HG02870 (cell line): Measurements from ENCODE around the gene TLDC2.
"Not testable (repeated sequence)": the region's sequence is repeated elsewhere in the genome, so short reads cannot be mapped to it uniquely, and the experiment has no call there.

Experiments used
- ATAC-seq: cut with Tn5 transposase; IDR thresholded peaks from one replicate; pipeline ENCODE4 v1.9.1; 2021; ENCODE audit warnings: mild to moderate bottlenecking, moderate library complexity; ENCODE audit not compliant: unreplicated experiment

The TLDC2 gene

DNA sequence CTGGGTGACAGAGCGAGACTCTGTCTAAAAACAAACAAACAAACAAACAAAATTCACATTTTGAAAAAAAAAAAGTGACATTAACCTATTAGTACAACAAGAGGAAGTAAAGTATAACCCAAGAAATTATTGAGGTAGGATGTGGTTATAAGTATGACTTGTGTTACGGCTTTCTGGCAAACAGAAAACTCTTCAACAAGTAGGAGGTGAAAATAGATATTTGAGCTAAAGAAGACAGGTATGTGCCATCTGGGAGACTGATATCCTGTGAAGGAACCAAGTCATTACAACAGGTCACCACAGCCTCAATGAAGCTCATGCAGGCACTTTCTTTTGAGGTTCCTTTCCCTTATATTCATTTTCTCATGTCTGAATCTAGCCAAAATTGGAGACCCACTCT is 28.8 kb downstream of the TLDC2 start:
- no peak for ATAC-seq

DNA sequence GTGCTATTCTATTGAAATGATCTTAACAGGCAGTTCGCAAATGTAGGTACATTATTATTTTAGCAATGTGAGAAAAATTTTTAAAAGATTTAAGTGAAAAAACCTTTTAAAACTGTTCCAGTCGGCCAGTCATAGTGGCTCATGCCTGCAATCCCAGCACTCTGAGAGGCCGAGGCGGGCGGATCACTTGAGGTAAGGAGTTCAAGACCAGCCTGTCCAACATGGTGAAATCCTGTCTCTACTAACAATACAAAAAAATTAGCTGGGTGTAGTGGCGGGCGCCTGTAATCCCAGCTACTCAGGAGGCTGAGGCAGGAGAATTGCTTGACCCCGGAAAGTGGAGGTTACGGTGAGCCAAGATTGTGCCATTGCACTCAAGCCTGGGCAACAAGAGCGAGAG is 29.6 kb downstream of the TLDC2 start:
- ATAC-seq: not testable (repeated sequence)

DNA sequence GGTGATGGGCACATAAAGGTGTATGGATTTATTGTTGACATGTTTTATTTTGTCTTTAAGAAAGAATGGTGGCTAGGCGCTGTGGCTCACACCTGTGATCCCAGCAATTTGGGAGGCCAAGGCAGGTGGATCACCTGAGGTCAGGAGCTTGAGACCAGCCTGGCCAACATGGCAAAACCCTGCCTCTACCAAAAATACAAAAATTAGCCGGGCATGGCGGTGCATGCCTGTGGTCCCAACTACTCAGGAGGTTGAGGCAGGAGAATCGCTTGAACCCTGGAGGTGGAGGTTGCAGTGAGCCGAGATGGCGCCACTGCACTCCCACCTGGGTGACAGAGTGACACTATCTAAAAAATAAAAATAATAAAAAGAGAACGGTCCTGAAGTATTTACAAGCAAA is 30.1 kb downstream of the TLDC2 start:
- ATAC-seq: not testable (repeated sequence)

DNA sequence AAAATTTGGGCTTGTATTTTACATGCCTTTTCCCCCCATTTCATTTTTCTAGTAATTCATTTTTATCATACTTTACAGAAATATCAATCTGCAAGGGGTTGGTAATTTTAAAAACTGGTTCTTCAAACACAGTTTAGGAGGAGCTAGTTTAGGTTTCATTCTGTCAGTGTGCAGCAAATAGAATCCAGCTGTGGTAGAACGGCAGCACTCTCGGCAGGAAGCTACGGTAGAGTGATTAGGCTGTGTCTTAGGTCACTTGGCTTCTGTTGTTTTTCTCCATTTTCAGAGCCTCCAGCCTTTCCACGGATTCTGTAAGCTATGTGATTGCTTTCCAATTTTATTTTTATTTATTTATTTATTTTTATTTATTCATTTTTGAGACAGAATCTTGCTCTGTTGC is 32.7 kb downstream of the TLDC2 start:
- no peak for ATAC-seq

DNA sequence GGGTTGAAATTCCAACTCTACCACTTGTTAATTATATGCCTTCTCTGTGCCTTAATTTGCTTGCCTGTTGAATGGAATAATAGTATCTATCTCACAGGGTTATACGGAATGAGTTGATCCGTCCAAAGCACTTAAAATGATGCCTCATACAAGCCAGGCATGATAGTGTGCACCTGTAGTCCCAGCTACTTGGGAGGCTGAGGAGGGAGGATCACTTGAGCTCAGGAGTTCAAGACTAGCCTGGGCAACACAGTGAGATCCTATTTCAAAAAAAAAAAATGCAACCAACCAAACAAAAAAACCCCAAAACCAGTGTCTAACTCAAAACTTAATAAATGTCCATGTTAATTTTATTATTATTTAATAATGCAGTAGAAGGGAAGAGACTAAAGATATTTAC is 40.3 kb downstream of the TLDC2 start:
- no peak for ATAC-seq

DNA sequence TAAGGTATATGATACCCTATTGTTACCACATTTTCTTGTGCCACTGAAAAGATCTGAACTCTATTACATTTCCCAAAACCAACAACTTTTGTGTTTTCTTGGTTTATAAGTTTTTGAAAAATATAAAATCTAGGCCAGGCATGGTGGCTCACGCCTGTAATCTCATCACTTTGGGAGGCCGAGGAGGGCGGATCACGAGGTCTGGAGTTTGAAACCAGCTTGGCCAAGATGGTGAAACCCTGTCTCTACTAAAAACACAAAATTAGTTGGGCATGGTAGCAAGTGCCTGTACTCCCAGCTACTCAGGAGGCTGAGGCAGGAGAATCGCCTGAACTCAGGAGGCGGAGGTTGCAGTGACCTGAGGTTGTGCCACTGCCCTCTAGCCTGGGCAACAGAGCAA is 41.3 kb downstream of the TLDC2 start:
- no peak for ATAC-seq

DNA sequence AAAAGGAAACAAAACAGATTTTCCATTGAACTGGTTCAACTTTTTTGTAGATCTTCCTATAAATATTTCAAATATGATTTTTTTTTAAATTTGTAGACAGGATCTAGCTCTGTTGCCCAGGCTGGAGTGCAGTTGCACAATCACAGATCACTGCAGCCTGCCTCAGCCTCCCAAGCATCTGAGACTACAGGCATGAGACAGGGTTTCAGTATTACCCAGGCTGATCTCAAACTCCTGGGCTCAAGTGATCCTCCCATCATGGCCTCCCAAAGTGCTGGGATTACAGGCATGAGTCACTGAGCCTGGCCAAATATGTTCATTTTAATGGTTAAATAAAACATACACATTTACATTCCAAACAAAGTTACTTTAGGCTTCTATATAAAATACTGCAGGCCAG is 42.0 kb downstream of the TLDC2 start:
- no peak for ATAC-seq

DNA sequence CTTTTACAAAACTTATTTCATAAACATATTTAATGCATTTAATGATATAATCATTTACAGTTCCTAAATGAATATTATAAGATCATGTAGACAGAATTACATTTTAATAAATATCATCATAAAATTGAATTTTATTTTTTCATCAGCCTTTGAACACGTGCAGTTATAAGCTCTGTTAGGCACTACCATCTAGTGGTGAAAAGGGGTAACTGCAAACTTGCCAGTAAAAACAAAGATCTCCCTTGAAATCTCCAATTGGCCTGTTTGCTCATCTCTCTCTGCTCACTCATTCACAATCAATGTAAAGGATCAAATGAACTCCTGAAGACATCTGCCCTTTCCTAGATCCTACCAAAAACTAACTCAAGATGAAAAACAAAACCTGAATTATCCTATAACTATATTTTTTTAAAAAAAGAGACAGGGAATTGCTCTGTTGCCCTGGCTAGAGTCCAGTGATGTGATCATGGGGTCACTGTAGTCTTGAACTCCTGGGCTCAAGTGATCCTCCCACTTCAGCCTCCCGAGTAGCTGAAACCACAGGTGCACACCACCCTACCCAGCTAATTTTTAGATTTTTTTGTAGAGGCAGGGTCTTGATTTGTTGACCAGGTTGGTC is 43.9 kb downstream of the TLDC2 start:
- ATAC-seq: no peak

DNA sequence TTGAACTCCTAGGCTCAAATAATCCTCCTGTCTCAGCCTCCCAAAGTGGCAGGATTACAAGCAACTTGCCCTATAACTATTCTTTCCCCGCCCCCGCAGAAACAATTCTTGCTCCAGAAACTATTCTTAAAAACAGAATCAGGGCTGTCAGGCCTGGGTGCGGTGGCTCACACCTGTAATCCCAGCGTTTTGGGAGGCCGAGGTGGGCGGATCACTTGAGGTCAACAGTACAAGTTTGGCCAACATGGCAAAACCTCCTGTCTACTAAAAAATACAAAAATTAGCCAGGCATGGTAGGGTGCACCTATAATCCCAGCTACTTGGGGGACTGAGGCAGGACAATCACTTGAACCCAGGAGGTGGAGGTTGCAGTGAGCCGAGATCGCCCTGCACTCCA is 44.4 kb downstream of the TLDC2 start:
- ATAC-seq: no peak

DNA sequence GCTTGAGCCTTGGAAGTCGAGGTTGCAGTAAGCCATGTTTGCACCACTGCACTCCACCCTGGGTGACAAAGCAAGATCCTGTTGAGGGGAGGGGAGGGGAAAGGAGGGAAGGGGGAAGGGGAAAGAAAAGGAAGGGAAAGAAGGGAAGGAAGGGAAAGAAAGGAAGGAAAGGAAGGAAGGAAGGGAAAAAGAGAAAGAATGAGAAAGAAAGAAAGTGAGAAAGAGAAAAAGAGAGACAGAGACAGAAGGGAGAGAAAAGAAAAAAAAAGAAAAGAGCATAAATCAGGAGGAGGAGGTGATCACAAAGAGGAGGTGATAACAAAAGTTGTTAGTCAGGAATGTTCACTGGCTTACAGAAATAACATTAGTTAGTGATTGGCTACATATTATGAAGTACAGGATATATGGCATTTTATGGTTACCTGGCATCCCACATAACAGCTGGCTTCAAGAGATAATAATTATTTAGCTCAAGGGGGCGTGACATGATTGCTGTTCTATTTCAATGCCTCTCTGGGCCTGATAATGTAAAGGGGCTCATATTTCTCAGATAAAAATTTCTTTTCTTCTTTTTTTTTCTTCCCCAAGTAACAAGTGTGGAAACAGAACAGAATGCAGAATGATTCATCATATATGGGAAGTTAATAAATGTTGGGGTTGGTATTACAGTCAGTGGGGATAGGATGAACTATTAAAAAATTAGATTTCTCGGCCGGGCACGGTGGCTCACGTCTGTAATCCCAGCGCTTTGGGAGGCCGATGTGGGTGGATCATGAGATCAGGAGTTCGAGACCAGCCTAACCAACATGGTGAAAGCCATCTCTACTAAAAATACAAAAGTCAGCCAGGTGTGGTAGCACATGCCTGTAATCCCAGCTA is 48.5 kb downstream of the TLDC2 start:
- ATAC-seq: no peak

DNA sequence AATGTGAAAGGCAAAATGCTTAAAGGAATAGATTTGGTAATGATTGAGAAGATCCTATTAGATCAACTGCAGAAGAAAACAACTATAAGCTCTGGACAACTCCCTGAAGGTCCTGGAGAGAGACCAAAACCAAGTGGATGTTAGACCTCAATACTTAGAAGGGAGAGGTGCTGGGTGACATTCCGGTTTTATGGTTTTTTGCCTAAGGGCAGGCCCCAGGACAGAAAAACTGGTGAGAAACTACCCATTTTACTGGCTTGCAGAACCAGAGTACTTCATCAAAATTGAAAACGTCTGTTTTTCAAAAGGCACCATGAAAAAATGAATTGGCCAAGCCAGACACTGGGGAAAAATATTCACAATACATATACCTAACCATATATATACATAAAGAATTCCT is 49.3 kb downstream of the TLDC2 start:
- no peak for ATAC-seq

DNA sequence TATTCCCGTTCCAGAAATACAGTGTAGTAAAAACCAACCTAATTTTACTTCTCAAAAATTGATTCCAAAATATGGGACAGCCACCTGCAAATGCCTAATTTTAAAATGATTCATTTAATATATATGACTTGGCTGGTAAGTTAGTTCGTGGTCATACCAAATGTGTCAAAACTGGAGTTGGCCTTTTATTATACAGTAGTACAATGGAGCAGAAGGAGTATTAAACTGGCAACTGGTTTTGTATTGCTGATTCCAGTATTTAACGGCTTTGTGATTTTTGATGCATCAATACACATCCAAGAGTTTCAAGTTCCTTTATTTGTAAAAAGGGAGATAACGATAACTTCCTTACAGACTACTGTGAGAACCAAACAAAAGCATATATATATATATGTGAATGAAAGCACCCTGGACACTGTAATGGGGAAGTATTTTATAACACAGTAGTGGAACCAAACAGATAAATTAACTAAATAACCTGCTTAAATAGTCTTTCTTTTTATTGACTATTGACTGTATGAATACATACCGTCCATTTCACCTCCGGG is 50.8 kb downstream of the TLDC2 start:
- ATAC-seq: no peak

DNA sequence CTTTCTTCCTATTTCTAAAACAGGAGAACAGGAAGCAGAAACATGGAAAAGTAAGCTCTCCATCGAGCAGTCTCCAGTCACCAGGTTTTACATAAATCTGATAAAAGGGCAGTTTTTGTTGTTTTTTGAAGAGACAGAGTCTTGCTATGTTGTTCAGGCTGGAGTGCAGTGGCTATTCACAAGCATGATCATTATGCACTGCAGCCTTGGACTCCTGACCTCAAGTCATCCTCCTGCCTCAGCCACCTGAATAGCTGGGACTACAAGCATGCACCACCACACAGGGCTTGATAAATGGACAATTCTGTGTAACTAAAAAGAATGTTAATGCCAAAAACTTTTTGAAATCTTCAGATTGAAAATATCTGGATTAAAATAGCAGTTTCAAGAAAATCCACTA is 51.8 kb downstream of the TLDC2 start:
- no peak for ATAC-seq

DNA sequence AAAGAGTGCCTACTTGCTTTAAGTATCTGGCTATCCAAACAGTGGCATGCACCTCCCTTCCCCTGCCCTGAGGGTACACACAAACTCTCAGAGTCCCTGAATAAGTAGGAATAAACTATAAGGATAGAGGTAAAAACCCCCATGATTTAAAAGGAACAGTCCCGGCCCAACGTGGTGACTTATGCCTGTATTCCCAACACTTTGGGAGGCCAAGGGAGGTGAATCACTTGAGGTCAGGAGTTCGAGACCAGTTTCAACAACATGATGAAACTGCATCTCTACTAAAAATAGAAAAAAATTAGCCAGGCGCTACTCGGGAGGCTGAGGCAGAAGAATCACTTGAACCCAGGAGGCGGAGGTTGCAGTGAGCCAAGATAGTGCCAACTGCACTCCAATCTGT is 53.4 kb downstream of the TLDC2 start:
- no peak for ATAC-seq

DNA sequence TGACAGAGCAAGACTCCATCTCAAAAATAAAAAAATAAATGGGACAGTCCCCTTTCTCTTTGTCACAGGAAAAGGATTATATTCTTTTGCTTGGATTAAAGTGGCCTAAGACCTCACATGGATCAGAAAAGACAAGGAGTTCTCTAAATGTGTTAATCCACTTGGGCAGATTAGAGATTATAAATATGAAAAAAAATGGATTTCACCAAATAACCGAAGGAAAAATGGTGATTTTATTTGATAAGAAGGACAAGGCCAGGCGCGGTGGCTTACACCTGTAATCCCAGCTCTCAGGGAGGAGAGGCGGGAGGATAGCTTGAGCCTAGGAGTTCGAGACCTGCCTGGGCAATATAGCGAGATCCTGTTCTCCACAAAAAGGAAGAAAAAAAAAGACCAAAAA is 53.8 kb downstream of the TLDC2 start:
- ATAC-seq: no peak

DNA sequence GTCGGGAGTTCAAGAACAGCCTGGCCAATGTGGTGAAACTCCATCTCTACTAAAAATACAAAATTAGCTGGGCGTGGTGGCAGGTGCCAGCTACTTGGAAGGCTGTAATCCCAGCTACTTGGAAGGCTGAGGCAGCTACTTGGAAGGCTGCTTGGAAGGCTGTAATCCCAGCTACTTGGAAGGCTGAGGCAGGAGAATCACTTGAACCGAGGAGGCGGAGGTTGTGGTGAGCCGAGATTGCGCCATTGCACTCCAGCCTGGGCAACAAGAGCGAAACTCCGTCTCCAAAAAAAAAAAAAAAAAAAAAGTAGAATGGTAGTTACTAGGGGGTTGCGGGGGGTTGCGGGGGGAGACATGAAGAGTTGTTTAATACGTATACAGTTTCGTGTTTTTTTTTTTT is 56.1 kb downstream of the TLDC2 start:
- ATAC-seq: not testable (repeated sequence)

DNA sequence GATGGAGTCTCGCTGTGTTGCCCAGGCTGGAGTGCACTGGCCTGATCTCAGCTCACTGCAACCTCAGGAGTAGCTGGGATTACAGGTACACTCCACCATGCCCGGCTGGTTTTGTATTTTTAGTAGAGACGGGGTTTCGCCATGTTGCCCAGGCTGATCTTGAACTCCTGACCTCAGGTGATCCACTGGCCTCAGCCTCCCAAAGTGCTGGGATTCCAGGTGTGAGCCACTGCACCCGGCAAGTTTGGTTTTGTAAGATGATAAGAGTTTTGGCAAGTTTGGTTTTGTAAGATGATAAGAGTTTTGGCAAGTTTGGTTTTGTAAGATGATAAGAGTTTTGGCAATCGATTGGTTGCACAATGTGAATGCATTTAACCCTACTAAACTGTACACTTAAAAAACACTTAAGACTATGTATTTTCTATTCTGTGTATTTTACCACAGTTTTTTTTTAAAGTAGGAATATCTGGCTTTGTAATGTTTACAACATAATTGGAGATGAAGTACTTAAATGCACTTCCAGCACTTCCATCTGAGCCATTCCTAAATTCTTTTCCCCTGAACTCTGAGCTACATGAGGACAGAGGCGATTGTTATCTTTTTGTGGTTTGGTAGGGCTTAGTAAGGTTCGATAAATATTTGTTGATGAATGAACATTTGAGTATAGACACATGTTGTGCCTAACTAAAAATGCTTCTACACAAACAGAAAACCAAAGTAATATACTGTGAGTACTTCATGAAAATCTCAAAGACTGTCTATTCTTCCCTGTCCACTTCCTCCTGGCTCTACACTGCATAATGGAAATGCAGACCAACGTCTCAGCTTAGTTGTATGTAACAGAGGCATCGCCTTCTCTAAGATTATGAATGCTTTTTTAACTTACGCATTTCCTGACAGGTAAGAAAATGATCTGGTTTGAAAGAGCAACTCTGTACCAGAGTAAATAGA is 56.8 kb downstream of the TLDC2 start:
- ATAC-seq: no peak

DNA sequence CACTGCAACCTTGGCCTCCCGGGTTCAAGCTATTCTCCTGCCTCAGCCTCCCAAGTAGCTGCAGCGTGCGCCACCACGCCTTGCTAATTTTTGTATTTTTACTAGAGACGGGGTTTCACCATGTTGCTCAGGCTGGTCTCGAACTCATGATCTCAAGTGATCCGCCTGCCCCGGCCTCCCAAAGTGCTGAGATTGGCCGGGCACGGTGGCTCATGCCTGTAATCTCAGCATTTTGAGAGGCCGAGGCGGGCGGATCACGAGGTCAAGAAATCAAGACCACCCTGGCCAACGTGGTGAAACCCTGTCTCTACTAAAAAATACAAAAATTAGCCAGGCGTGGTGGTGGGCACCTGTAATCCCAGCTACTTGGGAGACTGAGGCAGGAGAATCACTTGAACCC is 57.6 kb downstream of the TLDC2 start:
- not testable (repeated sequence) for ATAC-seq

DNA sequence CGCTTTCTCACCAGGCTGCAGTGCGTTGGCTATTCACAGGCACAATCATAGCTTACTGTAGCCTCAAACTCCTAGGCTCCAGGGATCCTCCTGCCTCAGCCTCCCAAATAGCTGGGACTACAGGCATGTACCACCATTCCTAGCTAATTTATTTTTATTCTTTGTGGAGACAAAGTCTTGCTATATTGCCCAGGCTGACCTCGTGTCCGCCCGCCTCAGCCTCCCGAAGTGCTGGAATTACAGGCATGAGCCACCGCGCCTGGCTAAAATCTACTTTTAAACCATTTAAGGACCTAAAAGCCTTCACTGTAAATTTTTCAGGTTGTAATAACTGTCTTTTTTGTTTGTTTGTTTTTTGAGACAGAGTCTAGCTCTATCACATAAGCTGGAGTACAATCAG is 60.4 kb downstream of the TLDC2 start:
- ATAC-seq: no peak

DNA sequence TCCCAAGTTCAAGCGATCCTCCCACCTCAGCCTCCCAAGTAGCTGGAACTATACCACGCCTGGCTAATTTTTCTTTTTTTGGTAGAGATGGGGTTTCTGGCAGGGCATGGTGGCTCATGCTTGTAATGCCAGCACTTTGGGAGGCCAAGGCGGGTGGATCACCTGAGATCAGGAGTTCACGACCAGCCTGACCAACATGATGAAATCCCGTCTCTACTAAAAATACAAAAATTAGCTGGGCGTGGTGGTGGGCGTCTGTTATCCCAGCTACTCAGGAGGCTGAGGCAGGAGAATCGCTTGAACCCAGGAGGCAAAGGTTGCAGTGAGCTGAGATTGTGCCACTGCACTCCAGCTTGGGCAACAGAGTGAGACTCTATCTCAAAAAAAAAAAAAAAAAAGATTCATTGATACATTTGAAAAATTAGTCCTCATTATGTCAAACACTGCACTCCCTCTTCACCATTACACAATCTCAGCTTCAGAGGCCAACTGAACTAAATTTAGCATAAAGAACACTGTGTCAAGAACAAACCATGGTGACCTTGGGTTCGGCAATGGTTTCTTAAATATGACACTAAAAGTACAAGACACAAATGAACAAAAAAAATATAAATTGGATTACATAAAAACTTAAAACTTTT is 60.9 kb downstream of the TLDC2 start:
- not testable (repeated sequence) for ATAC-seq

DNA sequence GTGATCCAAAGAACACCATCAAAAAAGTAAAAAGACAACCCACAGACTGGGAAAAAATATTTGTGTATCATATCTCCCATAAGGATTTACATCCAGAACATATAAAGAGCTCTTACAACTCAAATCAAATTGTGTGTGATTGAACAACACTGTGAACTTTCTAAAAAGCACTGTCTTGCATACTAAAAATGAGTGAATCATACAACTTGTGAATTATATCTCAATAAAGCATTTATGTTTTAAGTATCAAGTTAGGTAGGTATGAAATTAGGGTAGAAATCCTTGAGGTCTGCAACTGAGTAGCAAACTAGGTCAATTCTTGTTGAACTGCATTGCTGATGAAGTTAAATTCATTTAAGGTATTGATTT is 61.4 kb downstream of the TLDC2 start:
- ATAC-seq: no peak
